ENCODE data around the gene SETD6. TPM values are rescaled to one million over a fixed set of nuclear protein-coding genes. Genes with fewer than 3 reads are reported as not detected.
A peak's percentile ranks its signal among the peaks of the same experiment; 100 is the strongest.

SETD6 gene, protein sequence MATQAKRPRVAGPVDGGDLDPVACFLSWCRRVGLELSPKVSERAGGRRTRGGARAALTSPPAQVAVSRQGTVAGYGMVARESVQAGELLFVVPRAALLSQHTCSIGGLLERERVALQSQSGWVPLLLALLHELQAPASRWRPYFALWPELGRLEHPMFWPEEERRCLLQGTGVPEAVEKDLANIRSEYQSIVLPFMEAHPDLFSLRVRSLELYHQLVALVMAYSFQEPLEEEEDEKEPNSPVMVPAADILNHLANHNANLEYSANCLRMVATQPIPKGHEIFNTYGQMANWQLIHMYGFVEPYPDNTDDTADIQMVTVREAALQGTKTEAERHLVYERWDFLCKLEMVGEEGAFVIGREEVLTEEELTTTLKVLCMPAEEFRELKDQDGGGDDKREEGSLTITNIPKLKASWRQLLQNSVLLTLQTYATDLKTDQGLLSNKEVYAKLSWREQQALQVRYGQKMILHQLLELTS
- 10 to 100 TPM; 13.8 to 15.1 TPM for total RNA-seq

DNA sequence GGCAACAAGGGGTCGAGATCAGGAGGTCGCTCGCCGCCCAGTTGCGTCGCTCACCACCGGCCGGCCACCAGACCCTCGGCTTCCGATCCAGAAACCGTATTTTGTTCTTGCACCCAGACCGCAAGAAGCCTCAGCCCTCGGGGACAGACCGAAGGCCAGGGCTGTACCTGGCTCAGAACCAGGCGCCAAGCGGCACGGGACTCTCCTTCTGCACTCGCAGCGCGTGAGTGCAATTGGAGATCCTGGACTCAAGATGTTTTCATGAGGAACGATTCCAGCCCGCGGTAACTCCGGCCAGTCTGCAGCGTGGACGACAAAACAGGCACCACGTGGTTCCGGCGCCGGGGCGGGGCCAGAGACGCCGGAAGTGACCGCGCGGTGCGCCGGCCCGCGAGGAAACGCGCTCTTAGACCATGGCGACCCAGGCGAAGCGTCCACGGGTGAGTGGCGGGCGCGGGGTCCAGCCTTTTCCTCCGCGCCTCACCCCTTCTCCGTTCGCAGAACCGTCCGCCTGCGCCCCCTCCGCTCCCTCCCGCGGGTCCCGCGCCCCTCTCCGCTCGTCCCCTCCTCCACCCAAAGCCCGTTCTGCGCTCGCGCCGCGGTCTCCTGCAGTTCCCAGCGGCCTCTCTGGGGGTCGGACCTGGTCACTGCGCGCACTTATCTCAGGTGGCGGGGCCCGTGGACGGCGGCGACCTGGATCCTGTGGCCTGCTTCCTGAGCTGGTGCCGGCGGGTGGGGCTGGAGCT lies at the start of gene SETD6:
SETD6 (plus strand) TSS at position 393 of the 746 bp plus-strand sequence; CDS start at position 414, 21 bp downstream.
- peak; percentile 72 for ATAC-seq
- intact Hi-C loops (cut with DNase I, micrococcal nuclease): loop anchor here (1.0 to 10.0 kb wide), 8 partner anchors 14 to 320 kb away; partner anchors contain the start of genes CSNK2A2 (in 1 of the 2), GINS3 (in 1 of the 2), GOT2 (in 1 of the 2) and NDRG4 (in 1 of the 2)
- DNase-seq: peak; percentile 87
- ChIA-PET CTCF (interaction anchor here (1.3 kb wide), 1 partner anchor 147 kb away, joined by 4 read pairs; no protein-coding TSS in a partner anchor), POLR2A (interaction anchor here (0.6 kb wide), 1 partner anchor 122 kb away, joined by 4 read pairs; no protein-coding TSS in a partner anchor)
- H3K27ac Mint-ChIP-seq: peak within 1 kb of the TSS; percentile 86
- H3K27me3 Mint-ChIP-seq: no peaks in the 10 kb centered on the region
- peak within 1 kb of the TSS; percentile 92 for H3K4me3 Mint-ChIP-seq
- no peaks in the 10 kb centered on the region for H3K9me3 Mint-ChIP-seq (ENCODE audit: low read depth)
- H3K4me1 Mint-ChIP-seq: peaks cover 49% of the 10 kb centered on the region
- peaks cover 33% of the 10 kb centered on the region for H3K36me3 Mint-ChIP-seq (ENCODE audit: low read depth)

DNA sequence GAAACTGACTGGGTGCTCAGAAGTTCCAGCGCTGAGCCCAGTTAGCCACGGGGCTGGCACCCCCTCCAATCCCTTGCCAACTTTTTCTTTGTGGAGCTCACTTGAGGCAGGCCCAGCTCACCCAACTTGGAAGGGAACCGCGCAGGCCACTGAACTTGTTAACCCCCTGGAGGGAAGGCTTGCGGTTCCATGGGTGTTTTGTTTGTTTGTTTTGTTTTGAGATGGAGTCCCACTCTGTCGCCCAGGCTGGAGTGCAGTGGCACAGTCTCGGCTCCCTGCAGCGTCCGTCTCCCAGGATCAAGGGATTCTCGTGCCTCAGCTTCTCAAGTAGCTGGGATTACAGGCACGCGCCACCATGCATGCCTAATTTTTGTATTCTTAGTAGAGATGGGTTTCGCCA lies 49.5 kb upstream of the SETD6 start:
- ATAC-seq (no peak), DNase-seq (no peak)
- Mint-ChIP-seq H3K4me3 (no peak overlapping the region), H3K27me3 (peaks cover 47% of the 10 kb centered on the region), H3K9me3 (ENCODE audit: low read depth) (no peaks in the 10 kb centered on the region), H3K4me1 (peaks cover 3% of the 10 kb centered on the region), H3K36me3 (ENCODE audit: low read depth) (no peaks in the 10 kb centered on the region), H3K27ac (no peak overlapping the region)
- POLR2A ChIA-PET: no interaction called here
- CTCF ChIA-PET: interaction anchor here (1.5 kb wide), 1 partner anchor 128 kb away, joined by 3 read pairs; no protein-coding TSS in a partner anchor
- intact Hi-C loops (cut with DNase I, micrococcal nuclease): no loop called here

DNA sequence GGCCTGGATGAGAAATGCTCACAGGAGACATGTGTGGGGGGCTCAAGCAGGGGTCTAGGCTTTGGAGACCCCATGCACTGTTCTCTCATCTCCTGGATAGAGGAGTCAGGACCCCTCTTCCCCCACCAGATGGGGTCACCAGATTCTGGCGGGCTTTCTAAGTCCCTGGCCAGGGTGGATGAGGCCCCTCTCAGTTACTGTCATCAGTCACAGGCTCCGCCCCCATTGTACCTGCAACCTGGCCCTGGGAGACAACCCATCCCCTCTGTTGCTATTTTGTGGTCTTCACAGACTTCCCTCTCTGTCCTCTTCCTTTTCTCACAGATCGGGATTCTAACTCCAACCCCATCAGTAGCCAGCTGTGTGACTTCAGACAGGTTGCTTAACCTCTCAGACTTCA lies 48.9 kb upstream of the SETD6 start:
- Mint-ChIP-seq H3K9me3 (ENCODE audit: low read depth) (no peaks in the 10 kb centered on the region), H3K4me3 (no peak overlapping the region), H3K36me3 (ENCODE audit: low read depth) (no peaks in the 10 kb centered on the region), H3K4me1 (peaks cover 3% of the 10 kb centered on the region), H3K27me3 (peaks cover 44% of the 10 kb centered on the region), H3K27ac (no peak overlapping the region)
- CTCF ChIA-PET: interaction anchor here (1.5 kb wide), 1 partner anchor 129 kb away, joined by 3 read pairs; no protein-coding TSS in a partner anchor
- POLR2A ChIA-PET: no interaction called here
- DNase-seq: no peak
- intact Hi-C loops (cut with DNase I, micrococcal nuclease): no loop called here
- no peak for ATAC-seq

DNA sequence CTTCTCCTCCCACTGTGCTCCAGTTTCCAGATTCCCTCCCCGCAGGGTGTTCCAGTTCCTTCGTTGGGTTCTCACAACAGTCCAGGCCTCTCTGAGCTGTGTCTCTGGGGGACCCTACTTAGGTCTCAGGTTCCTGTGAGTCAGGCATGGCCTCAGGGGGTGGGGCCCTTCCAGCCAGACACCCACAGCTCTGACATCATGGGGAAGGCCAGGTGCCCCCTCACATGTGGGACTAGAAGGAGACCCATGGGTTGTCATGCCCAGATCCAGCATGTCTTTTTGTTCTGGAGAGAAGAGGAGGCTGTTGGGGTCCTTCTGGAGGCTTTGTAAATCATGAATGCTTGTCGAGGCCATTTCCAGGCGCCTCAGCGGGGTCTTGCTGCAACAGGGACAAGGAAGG lies 47.4 kb upstream of the SETD6 start:
- Mint-ChIP-seq H3K4me3 (no peak overlapping the region), H3K27me3 (peaks cover 34% of the 10 kb centered on the region), H3K9me3 (ENCODE audit: low read depth) (no peaks in the 10 kb centered on the region), H3K4me1 (peaks cover 3% of the 10 kb centered on the region), H3K36me3 (ENCODE audit: low read depth) (no peaks in the 10 kb centered on the region), H3K27ac (no peak overlapping the region)
- ATAC-seq (no peak), DNase-seq (no peak)
- intact Hi-C loops (cut with DNase I, micrococcal nuclease): no loop called here
- ChIA-PET POLR2A (no interaction called here), CTCF (no interaction called here)

DNA sequence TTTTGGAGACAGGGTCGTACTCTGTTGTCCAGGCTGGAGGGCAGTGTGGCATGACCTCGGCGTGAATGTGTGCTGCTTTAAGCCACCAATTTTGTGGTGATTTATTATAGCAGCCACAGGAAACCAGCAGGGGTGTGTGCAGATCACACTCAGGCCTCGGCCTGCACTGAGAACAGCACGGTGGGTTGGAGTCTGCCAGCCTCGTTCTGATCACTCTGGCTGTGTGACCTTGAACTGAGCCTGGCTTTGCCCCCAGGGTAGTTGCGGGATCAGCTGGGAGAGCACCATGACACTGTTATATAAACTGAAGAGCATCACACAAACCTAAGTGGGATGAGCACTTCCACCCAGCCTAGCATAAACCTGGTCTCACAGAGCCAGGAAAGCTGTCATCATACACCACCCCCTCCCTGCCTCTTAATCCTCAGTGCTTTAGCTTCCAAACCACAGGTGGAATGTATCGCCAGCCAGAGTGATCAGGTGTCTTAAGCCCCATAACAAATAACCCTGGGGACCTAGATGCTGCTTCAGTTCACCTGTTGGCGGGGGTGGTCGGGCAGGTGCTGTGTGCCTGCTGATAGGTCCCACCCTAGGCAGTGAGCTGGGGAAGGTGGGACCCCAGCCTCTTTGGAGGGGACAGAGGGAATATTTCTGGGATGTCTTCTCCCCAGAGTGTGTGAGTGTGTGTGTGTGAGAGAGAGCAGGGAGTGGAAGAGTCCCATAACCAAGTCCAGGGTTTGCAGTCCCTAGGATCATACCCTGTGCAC lies 43.9 kb upstream of the SETD6 start:
- H3K36me3 Mint-ChIP-seq (ENCODE audit: low read depth): no peaks in the 10 kb centered on the region
- no peaks in the 10 kb centered on the region for H3K4me1 Mint-ChIP-seq
- peaks cover 28% of the 10 kb centered on the region for H3K27me3 Mint-ChIP-seq
- ATAC-seq: no peak
- H3K4me3 Mint-ChIP-seq: no peak overlapping the region
- H3K9me3 Mint-ChIP-seq (ENCODE audit: low read depth): no peaks in the 10 kb centered on the region
- intact Hi-C loops (cut with DNase I, micrococcal nuclease): no loop called here
- ChIA-PET CTCF (interaction anchor here (0.5 to 1.4 kb wide), 5 partner anchors 12 to 109 kb away, joined by 3 to 6 read pairs (median 3); no protein-coding TSS in a partner anchor), POLR2A (no interaction called here)
- H3K27ac Mint-ChIP-seq: no peak overlapping the region
- DNase-seq: no peak

DNA sequence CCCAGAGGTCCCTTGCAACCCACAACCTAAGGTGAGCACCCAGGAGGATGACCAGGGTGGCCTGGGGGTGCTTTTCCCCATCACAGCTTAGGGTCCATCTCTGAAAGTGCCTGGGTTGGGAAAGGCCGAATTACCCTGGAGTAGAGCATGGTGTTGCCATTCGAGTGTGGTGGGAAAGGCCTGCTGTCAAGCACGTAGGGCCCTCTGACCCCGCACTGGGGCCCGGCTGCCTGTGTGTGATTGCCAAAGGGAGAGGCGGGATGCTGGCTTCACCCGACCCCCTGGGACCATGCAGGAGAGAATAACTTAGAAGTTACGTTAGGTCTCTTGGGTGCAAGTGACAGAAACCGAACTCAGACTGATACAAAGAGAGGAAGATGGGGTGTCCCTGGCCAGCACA lies 43.1 kb upstream of the SETD6 start:
- ChIA-PET POLR2A (no interaction called here), CTCF (interaction anchor here (0.5 to 1.5 kb wide), 3 partner anchors 40 to 136 kb away, joined by 3 to 4 read pairs (median 3); no protein-coding TSS in a partner anchor)
- Mint-ChIP-seq H3K36me3 (ENCODE audit: low read depth) (no peaks in the 10 kb centered on the region), H3K27ac (no peak overlapping the region), H3K4me3 (no peak overlapping the region), H3K4me1 (no peaks in the 10 kb centered on the region), H3K27me3 (peaks cover 22% of the 10 kb centered on the region), H3K9me3 (ENCODE audit: low read depth) (no peaks in the 10 kb centered on the region)
- intact Hi-C loops (cut with DNase I, micrococcal nuclease): no loop called here
- ATAC-seq: no peak
- DNase-seq: no peak

DNA sequence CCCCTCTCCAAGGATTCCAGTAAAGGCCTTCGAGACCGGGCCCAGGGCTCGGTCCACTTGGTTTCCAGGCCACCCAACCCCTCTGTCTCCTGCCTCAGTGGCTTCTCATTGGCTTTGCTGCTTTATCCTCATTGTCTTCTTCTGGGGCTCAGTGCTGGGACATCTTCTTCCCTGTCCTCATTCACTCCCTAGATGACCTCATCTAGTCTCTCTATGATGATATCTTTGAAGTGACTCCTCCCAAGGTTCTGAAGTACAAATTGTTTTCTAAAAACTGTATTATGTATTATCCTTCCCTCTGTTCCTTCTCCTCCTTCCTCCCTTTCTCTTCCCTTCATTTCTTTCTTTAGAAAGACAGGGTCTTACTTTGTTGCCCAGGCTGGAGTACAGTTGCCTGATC lies 42.5 kb upstream of the SETD6 start:
- Mint-ChIP-seq H3K9me3 (ENCODE audit: low read depth) (no peaks in the 10 kb centered on the region), H3K27ac (no peak overlapping the region), H3K4me3 (no peak overlapping the region), H3K4me1 (no peaks in the 10 kb centered on the region), H3K27me3 (peaks cover 18% of the 10 kb centered on the region), H3K36me3 (ENCODE audit: low read depth) (no peaks in the 10 kb centered on the region)
- CTCF ChIA-PET: interaction anchor here (0.7 to 1.5 kb wide), 3 partner anchors 37 to 137 kb away, joined by 3 to 4 read pairs (median 3); no protein-coding TSS in a partner anchor
- no peak for DNase-seq
- intact Hi-C loops (cut with DNase I, micrococcal nuclease): no loop called here
- POLR2A ChIA-PET: no interaction called here
- ATAC-seq: no peak

DNA sequence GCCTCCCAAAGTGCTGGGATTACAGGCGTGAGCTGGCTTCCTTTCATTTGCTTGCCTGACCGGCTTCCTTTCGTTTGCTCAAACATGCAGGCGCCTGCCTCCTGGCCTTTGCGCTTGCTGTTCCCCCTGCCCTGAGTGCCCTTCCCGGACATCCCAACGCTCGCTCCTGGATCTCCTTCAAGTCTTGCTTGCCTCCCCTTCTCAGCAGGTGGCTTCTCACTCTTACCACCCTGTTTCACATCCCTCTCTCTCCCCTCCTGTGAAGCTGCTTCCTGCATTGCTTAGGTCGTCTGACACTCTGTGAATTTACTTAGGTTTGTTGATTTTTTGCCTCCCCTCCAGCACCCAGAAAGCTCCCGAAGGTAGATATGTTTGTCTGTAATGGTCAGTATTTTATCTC lies 41.0 kb upstream of the SETD6 start:
- Mint-ChIP-seq H3K36me3 (ENCODE audit: low read depth) (no peaks in the 10 kb centered on the region), H3K27ac (no peak overlapping the region), H3K9me3 (ENCODE audit: low read depth) (no peaks in the 10 kb centered on the region), H3K4me1 (no peaks in the 10 kb centered on the region), H3K4me3 (no peak overlapping the region), H3K27me3 (peaks cover 7% of the 10 kb centered on the region)
- intact Hi-C loops (cut with DNase I, micrococcal nuclease): no loop called here
- DNase-seq (no peak), ATAC-seq (no peak)
- ChIA-PET POLR2A (no interaction called here), CTCF (interaction anchor here (0.9 to 1.4 kb wide), 3 partner anchors 15 to 282 kb away, joined by 3 read pairs; no protein-coding TSS in a partner anchor)

DNA sequence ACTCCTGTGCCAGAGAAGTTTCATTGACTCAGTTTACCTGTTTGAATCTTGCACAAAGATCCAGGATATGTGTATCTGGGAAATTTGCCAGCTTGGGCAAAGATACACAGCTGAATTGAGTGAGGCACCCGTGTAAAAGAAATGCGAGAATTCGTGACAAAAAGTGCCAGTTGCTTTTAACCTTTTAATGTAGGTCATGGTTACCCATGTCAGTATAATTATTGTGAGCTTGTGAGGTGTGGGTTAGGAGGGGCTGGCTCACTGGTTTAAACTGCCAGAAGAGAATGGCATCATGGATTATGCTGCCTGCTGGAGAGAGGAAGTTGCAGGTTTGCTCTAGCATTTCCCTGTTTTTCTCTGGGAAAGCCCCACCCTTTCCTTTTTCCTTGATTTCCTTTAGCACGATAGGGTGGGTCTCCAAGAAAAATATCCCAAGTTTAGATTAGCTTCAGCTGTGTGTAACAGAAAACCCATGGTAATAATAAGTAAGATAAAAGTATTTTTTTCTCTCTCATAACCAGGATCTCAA lies 40.2 kb upstream of the SETD6 start:
- H3K27me3 Mint-ChIP-seq: peaks cover 7% of the 10 kb centered on the region
- intact Hi-C loops (cut with DNase I, micrococcal nuclease): no loop called here
- no peak overlapping the region for H3K4me3 Mint-ChIP-seq
- H3K36me3 Mint-ChIP-seq (ENCODE audit: low read depth): no peaks in the 10 kb centered on the region
- no peak overlapping the region for H3K27ac Mint-ChIP-seq
- CTCF ChIA-PET: interaction anchor here (1.4 kb wide), 1 partner anchor 138 kb away, joined by 3 read pairs; no protein-coding TSS in a partner anchor
- ATAC-seq (no peak), DNase-seq (no peak)
- POLR2A ChIA-PET: no interaction called here
- no peaks in the 10 kb centered on the region for H3K4me1 Mint-ChIP-seq
- no peaks in the 10 kb centered on the region for H3K9me3 Mint-ChIP-seq (ENCODE audit: low read depth)

DNA sequence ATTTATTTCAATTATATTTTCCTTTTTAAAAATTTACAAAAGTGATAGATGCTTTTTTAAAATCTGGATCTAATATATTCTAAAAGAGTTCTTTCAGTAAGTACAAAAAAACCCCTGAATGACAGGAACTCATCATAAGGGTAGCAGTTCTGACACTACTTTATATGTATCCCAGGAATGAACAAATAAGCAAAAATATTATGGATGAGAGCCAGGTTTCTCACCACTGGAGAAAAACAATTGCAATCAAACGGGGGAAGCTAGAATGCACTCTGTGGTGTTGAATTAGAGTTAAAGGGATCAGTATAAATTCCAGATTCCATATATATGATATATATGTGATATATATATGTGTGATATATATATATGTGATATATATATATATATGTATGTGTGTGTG lies 38.5 kb upstream of the SETD6 start:
- no peak for ATAC-seq
- no peaks in the 10 kb centered on the region for H3K9me3 Mint-ChIP-seq (ENCODE audit: low read depth)
- H3K27me3 Mint-ChIP-seq: peaks cover 9% of the 10 kb centered on the region
- intact Hi-C loops (cut with DNase I, micrococcal nuclease): no loop called here
- POLR2A ChIA-PET: no interaction called here
- CTCF ChIA-PET: interaction anchor here (2.3 kb wide), 1 partner anchor 141 kb away, joined by 7 read pairs; no protein-coding TSS in a partner anchor
- DNase-seq: no peak
- H3K4me3 Mint-ChIP-seq: no peak overlapping the region
- H3K27ac Mint-ChIP-seq: no peak overlapping the region
- no peaks in the 10 kb centered on the region for H3K36me3 Mint-ChIP-seq (ENCODE audit: low read depth)
- H3K4me1 Mint-ChIP-seq: no peaks in the 10 kb centered on the region

DNA sequence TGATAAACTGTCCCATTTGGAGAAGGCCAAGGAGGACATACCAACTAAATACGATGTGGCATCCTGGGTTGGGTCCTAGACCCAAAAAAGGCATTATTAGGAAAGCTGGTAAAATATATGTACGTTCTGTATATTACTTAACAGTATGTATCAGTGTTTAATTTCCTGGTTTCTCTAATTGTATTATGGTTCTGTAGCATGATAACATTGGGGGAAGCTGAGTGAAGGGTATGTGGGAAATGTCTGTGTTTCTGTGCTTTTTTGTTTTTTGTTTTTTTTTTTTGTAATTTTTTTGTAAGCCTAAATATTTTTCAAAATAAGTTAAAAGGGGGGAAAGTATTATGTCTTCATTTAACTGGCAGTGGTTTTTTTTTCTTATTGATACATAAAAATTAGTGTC lies 36.9 kb upstream of the SETD6 start:
- no peak for ATAC-seq
- no peaks in the 10 kb centered on the region for H3K9me3 Mint-ChIP-seq (ENCODE audit: low read depth)
- ChIA-PET CTCF (interaction anchor here (1.3 kb wide), 1 partner anchor 9 kb away, joined by 7 read pairs; no protein-coding TSS in a partner anchor), POLR2A (no interaction called here)
- no peaks in the 10 kb centered on the region for H3K4me1 Mint-ChIP-seq
- H3K27me3 Mint-ChIP-seq: peaks cover 7% of the 10 kb centered on the region
- H3K4me3 Mint-ChIP-seq: no peak overlapping the region
- no peaks in the 10 kb centered on the region for H3K36me3 Mint-ChIP-seq (ENCODE audit: low read depth)
- DNase-seq: no peak
- intact Hi-C loops (cut with DNase I, micrococcal nuclease): no loop called here
- no peak overlapping the region for H3K27ac Mint-ChIP-seq

Data from activated CD4-positive, alpha-beta T cell treated with anti-CD3 and anti-CD28 coated beads for 36 hours (primary cell).